Measurements from ENCODE around the gene TPX2. TPM values are rescaled to one million over a fixed set of nuclear protein-coding genes. Genes with fewer than 3 reads are reported as not detected.

Gene TPX2
- total RNA-seq, 1 experiment from 2014 or later = 248 TPM

GRCh38 chr20:31757254-31757653 lies 18.2 kb downstream of the TPX2 start:
- peaks cover 39% of the 10 kb centered on the region for H3K36me3 ChIP-seq (ENCODE audit: control insufficient read depth, insufficient read depth, low read length)
- ATAC-seq = no peak

GRCh38 chr20:31758521-31758920 lies 19.4 kb downstream of the TPX2 start:
- Histone ChIP-seq H3K36me3 (ENCODE audit: control insufficient read depth, insufficient read depth, low read length) (peaks cover 38% of the 10 kb centered on the region), H3K9me3 (ENCODE audit: control insufficient read depth, insufficient read depth, low read depth, low read length) (no peaks in the 10 kb centered on the region), H3K27ac (ENCODE audit: low read length) (no peak overlapping the region), H3K27me3 (ENCODE audit: control insufficient read depth, insufficient read depth, low read length) (no peaks in the 10 kb centered on the region), H3K4me1 (ENCODE audit: control insufficient read depth, insufficient read depth, low read length) (no peaks in the 10 kb centered on the region), H3K4me3 (ENCODE audit: low read depth in 2 of 2, low read length in 2 of 2) (no peak overlapping the region)
- in situ Hi-C loops (cut with HindIII; ENCODE audit: low pct_unique_long_range_greater_than_20kb, low sequenced_read_pairs) = no loop called here
- ATAC-seq (no peak), DNase-seq (ENCODE audit: low read depth, low spot score) (no peak)
- ChIA-PET POLR2A (interaction anchor here (0.6 kb wide), 1 partner anchor 18 kb away, joined by 3 read pairs; no protein-coding TSS in a partner anchor), CTCF (no interaction called here)
- TF ChIP-seq CTCF (IDR thresholded peaks at IDR 0.05) = no peak
- TF ChIP-seq REST (IDR thresholded peaks at IDR 0.05; ENCODE audit: insufficient read depth in 1 of 2, low read depth in 2 of 2, low read length in 1 of 2) = no peak
- TF ChIP-seq TCF7L2 (IDR thresholded peaks at IDR 0.05; ENCODE audit: low read depth, low read length) = no peak
- no peak for TF ChIP-seq POLR2AphosphoS5 (IDR thresholded peaks at IDR 0.05; ENCODE audit: low read depth, low read length)
- no peak for TF ChIP-seq SIN3A (IDR thresholded peaks at IDR 0.05; ENCODE audit: borderline replicate concordance, insufficient read depth, low read depth, low read length)
- BruUV-seq (replicated peaks) = no TSS peak
- intact Hi-C loops (cut with micrococcal nuclease; ENCODE audit: unreplicated experiment) = no loop called here

More at GRCh38 chr20:31757254-31757653, 18.2 kb downstream of the TPX2 start:
- no peak overlapping the region for H3K4me3 ChIP-seq (ENCODE audit: low read depth in 2 of 2, low read length in 2 of 2)
- ChIA-PET CTCF (no interaction called here), POLR2A (no interaction called here)
- H3K27ac ChIP-seq (ENCODE audit: low read length) = no peak overlapping the region
- in situ Hi-C loops (cut with HindIII; ENCODE audit: low pct_unique_long_range_greater_than_20kb, low sequenced_read_pairs) = no loop called here
- no peaks in the 10 kb centered on the region for H3K27me3 ChIP-seq (ENCODE audit: control insufficient read depth, insufficient read depth, low read length)
- no peak for DNase-seq (ENCODE audit: low read depth, low spot score)
- no peaks in the 10 kb centered on the region for H3K4me1 ChIP-seq (ENCODE audit: control insufficient read depth, insufficient read depth, low read length)
- BruUV-seq (replicated peaks) = no TSS peak
- TF ChIP-seq POLR2AphosphoS5 (IDR thresholded peaks at IDR 0.05; ENCODE audit: low read depth, low read length) (no peak), REST (IDR thresholded peaks at IDR 0.05; ENCODE audit: insufficient read depth in 1 of 2, low read depth in 2 of 2, low read length in 1 of 2) (no peak), TCF7L2 (IDR thresholded peaks at IDR 0.05; ENCODE audit: low read depth, low read length) (no peak), CTCF (IDR thresholded peaks at IDR 0.05) (no peak), SIN3A (IDR thresholded peaks at IDR 0.05; ENCODE audit: borderline replicate concordance, insufficient read depth, low read depth, low read length) (no peak)
- H3K9me3 ChIP-seq (ENCODE audit: control insufficient read depth, insufficient read depth, low read depth, low read length) = no peaks in the 10 kb centered on the region
- intact Hi-C loops (cut with micrococcal nuclease; ENCODE audit: unreplicated experiment) = no loop called here

All from Panc1 (cell line).